Dendritic cell treated with granulocyte-macrophage colony-stimulating factor and Interleukin-4, amounts not matched to agents 40 ng/mL and 50 ng/mL, for 4 days (primary cell): ENCODE measurements around the gene GPC3.
"Not testable (repeated sequence)": the region's sequence is repeated elsewhere in the genome, so short reads cannot be mapped to it uniquely, and the experiment has no call there.

Experiments
- H3K27ac Mint-ChIP-seq: one replicate; pipeline ENCODE4 v1.8.0; 2022; ENCODE audit warnings: mild to moderate bottlenecking, mixed read lengths
- H3K27me3 Mint-ChIP-seq: one replicate; pipeline ENCODE4 v1.8.0; 2022; ENCODE audit warnings: mild to moderate bottlenecking, mixed read lengths
- H3K36me3 Mint-ChIP-seq: one replicate; pipeline ENCODE4 v1.8.0; 2022; ENCODE audit warnings: low read depth, mixed read lengths
- H3K4me1 Mint-ChIP-seq: one replicate; pipeline ENCODE4 v1.8.0; 2022; ENCODE audit warnings: low read depth, mixed read lengths
- H3K4me3 Mint-ChIP-seq: one replicate; pipeline ENCODE4 v1.8.0; 2022; ENCODE audit warnings: mild to moderate bottlenecking, moderate library complexity, mixed read lengths
- H3K9me3 Mint-ChIP-seq: one replicate; pipeline ENCODE4 v1.8.0; 2022; ENCODE audit warnings: mixed read lengths
- intact Hi-C: fragments of 100-400 bp; cut with micrococcal nuclease; formaldehyde crosslinking; loops from one replicate; pipeline ENCODE4 v1.15.0; 2022

Gene GPC3

GRCh38 chrX:133544778-133545177 lies 440.6 kb downstream of the GPC3 start:
- peaks cover 10% of the 10 kb centered on the region for H3K4me1 Mint-ChIP-seq
- no peaks in the 10 kb centered on the region for H3K9me3 Mint-ChIP-seq
- H3K27me3 Mint-ChIP-seq: no peaks in the 10 kb centered on the region
- H3K36me3 Mint-ChIP-seq: no peaks in the 10 kb centered on the region
- intact Hi-C loops: loop anchor here (10.0 kb wide), 1 partner anchor 60 kb away; no protein-coding TSS in a partner anchor
- H3K27ac Mint-ChIP-seq: peak overlapping the region; percentile 66
- no peak overlapping the region for H3K4me3 Mint-ChIP-seq

- peaks cover 10% of the 10 kb centered on the region for H3K4me1 Mint-ChIP-seq
- H3K36me3 Mint-ChIP-seq: no peaks in the 10 kb centered on the region
- H3K27ac Mint-ChIP-seq: no peak overlapping the region
- H3K9me3 Mint-ChIP-seq: no peaks in the 10 kb centered on the region
- H3K4me3 Mint-ChIP-seq: no peak overlapping the region
- no peaks in the 10 kb centered on the region for H3K27me3 Mint-ChIP-seq
- intact Hi-C loops: loop anchor here (10.0 kb wide), 1 partner anchor 61 kb away; no protein-coding TSS in a partner anchor
Observed at GRCh38 chrX:133544115-133544514, 441.3 kb downstream of the GPC3 start.

- Mint-ChIP-seq H3K9me3 (no peaks in the 10 kb centered on the region), H3K27ac (no peak overlapping the region)
- intact Hi-C loops: loop anchor here (10.0 kb wide), 1 partner anchor 61 kb away; no protein-coding TSS in a partner anchor
Observed at GRCh38 chrX:133543654-133544053, 441.7 kb downstream of the GPC3 start.

GRCh38 chrX:133542476-133542875 lies 442.9 kb downstream of the GPC3 start:
- intact Hi-C loops: loop anchor here (10.0 kb wide), 1 partner anchor 62 kb away; no protein-coding TSS in a partner anchor
- Mint-ChIP-seq H3K4me1 (peaks cover 10% of the 10 kb centered on the region), H3K27ac (no peak overlapping the region), H3K4me3 (no peak overlapping the region), H3K36me3 (no peaks in the 10 kb centered on the region), H3K27me3 (no peaks in the 10 kb centered on the region), H3K9me3 (no peaks in the 10 kb centered on the region)

More at GRCh38 chrX:133543654-133544053, 441.7 kb downstream of the GPC3 start:
- Mint-ChIP-seq H3K27me3 (no peaks in the 10 kb centered on the region), H3K36me3 (no peaks in the 10 kb centered on the region), H3K4me3 (no peak overlapping the region), H3K4me1 (peaks cover 10% of the 10 kb centered on the region)

GRCh38 chrX:133541021-133541420 lies 444.4 kb downstream of the GPC3 start:
- Mint-ChIP-seq H3K4me3 (no peak overlapping the region), H3K9me3 (no peaks in the 10 kb centered on the region), H3K27me3 (no peaks in the 10 kb centered on the region), H3K36me3 (no peaks in the 10 kb centered on the region), H3K4me1 (peaks cover 6% of the 10 kb centered on the region), H3K27ac (no peak overlapping the region)
- intact Hi-C loops: loop anchor here (10.0 kb wide), 1 partner anchor 64 kb away; no protein-coding TSS in a partner anchor

GRCh38 chrX:133538148-133538547 lies 447.2 kb downstream of the GPC3 start:
- Mint-ChIP-seq H3K4me1 (no peaks in the 10 kb centered on the region), H3K36me3 (no peaks in the 10 kb centered on the region), H3K4me3 (no peak overlapping the region), H3K27me3 (peaks cover 7% of the 10 kb centered on the region), H3K9me3 (no peaks in the 10 kb centered on the region), H3K27ac (no peak overlapping the region)
- intact Hi-C loops: no loop called here

GRCh38 chrX:133537142-133537541 lies 448.3 kb downstream of the GPC3 start:
- intact Hi-C loops: no loop called here
- Mint-ChIP-seq H3K27ac (no peak overlapping the region), H3K36me3 (no peaks in the 10 kb centered on the region), H3K9me3 (no peaks in the 10 kb centered on the region), H3K4me3 (no peak overlapping the region), H3K4me1 (no peaks in the 10 kb centered on the region), H3K27me3 (peaks cover 9% of the 10 kb centered on the region)

GRCh38 chrX:133535066-133535465 lies 450.3 kb downstream of the GPC3 start:
- Mint-ChIP-seq H3K36me3 (no peaks in the 10 kb centered on the region), H3K9me3 (no peaks in the 10 kb centered on the region), H3K4me3 (no peak overlapping the region), H3K4me1 (no peaks in the 10 kb centered on the region), H3K27ac (no peak overlapping the region), H3K27me3 (peaks cover 9% of the 10 kb centered on the region)
- intact Hi-C loops: no loop called here

- H3K27me3 Mint-ChIP-seq: peaks cover 9% of the 10 kb centered on the region
- intact Hi-C loops: no loop called here
- no peak overlapping the region for H3K4me3 Mint-ChIP-seq
Observed at GRCh38 chrX:133534172-133534571, 451.2 kb downstream of the GPC3 start.

GRCh38 chrX:133533249-133533648 lies 452.1 kb downstream of the GPC3 start:
- H3K9me3 Mint-ChIP-seq: no peaks in the 10 kb centered on the region
- H3K4me3 Mint-ChIP-seq: no peak overlapping the region
- H3K36me3 Mint-ChIP-seq: no peaks in the 10 kb centered on the region
- H3K27ac Mint-ChIP-seq: no peak overlapping the region
- intact Hi-C loops: no loop called here
- peaks cover 9% of the 10 kb centered on the region for H3K27me3 Mint-ChIP-seq
- no peaks in the 10 kb centered on the region for H3K4me1 Mint-ChIP-seq

More at GRCh38 chrX:133534172-133534571, 451.2 kb downstream of the GPC3 start:
- Mint-ChIP-seq H3K27ac (no peak overlapping the region), H3K4me1 (no peaks in the 10 kb centered on the region), H3K36me3 (no peaks in the 10 kb centered on the region), H3K9me3 (no peaks in the 10 kb centered on the region)

- Mint-ChIP-seq H3K36me3 (no peaks in the 10 kb centered on the region), H3K27ac (no peak overlapping the region), H3K4me1 (no peaks in the 10 kb centered on the region), H3K4me3 (no peak overlapping the region), H3K27me3 (peaks cover 9% of the 10 kb centered on the region), H3K9me3 (no peaks in the 10 kb centered on the region)
- intact Hi-C loops: no loop called here
Observed at GRCh38 chrX:133530960-133531359, 454.4 kb downstream of the GPC3 start.

GRCh38 chrX:133529578-133529977 lies 455.8 kb downstream of the GPC3 start:
- intact Hi-C loops: no loop called here
- Mint-ChIP-seq H3K9me3 (no peaks in the 10 kb centered on the region), H3K4me1 (no peaks in the 10 kb centered on the region), H3K27ac (no peak overlapping the region), H3K27me3 (peaks cover 2% of the 10 kb centered on the region), H3K36me3 (no peaks in the 10 kb centered on the region), H3K4me3 (no peak overlapping the region)

- H3K9me3 Mint-ChIP-seq: no peaks in the 10 kb centered on the region
- H3K4me1 Mint-ChIP-seq: peaks cover 6% of the 10 kb centered on the region
- no peak overlapping the region for H3K27ac Mint-ChIP-seq
- peaks cover under 1% of the 10 kb centered on the region for H3K27me3 Mint-ChIP-seq
- H3K4me3 Mint-ChIP-seq: no peak overlapping the region
- no peaks in the 10 kb centered on the region for H3K36me3 Mint-ChIP-seq
- intact Hi-C loops: no loop called here
Observed at GRCh38 chrX:133527825-133528224, 457.6 kb downstream of the GPC3 start.

- H3K27me3 Mint-ChIP-seq: no peaks in the 10 kb centered on the region
- no peak overlapping the region for H3K4me3 Mint-ChIP-seq
- no peak overlapping the region for H3K27ac Mint-ChIP-seq
- intact Hi-C loops: no loop called here
- H3K4me1 Mint-ChIP-seq: peaks cover 7% of the 10 kb centered on the region
- H3K36me3 Mint-ChIP-seq: no peaks in the 10 kb centered on the region
- H3K9me3 Mint-ChIP-seq: no peaks in the 10 kb centered on the region
Observed at GRCh38 chrX:133527415-133527814, 458.0 kb downstream of the GPC3 start.

GRCh38 chrX:133526773-133527172 lies 458.6 kb downstream of the GPC3 start:
- not testable (repeated sequence) for H3K36me3 Mint-ChIP-seq, H3K27ac Mint-ChIP-seq, H3K9me3 Mint-ChIP-seq

More at GRCh38 chrX:133526773-133527172, 458.6 kb downstream of the GPC3 start:
- H3K27me3 Mint-ChIP-seq, H3K4me1 Mint-ChIP-seq, intact Hi-C loops, H3K4me3 Mint-ChIP-seq: not testable (repeated sequence)
